ENCODE measurements around the gene NCBP3.

NCBP3 gene

GRCh38 chr17:3817851-3818605, 28.0 kb downstream of the NCBP3 start:
- TF ChIP-seq SP1 (IDR thresholded peaks at IDR 0.05), result no peak
- TF ChIP-seq FOXA1 (IDR thresholded peaks at IDR 0.05), result no peak
- no peak for TF ChIP-seq CTBP1 (IDR thresholded peaks at IDR 0.05; ENCODE audit: borderline replicate concordance)
- TF ChIP-seq BHLHE40 (IDR thresholded peaks at IDR 0.05; ENCODE audit: borderline replicate concordance), result no peak
- TF ChIP-seq ELF4 (IDR thresholded peaks at IDR 0.05), result no peak
- no peak for TF ChIP-seq L3MBTL2 (conservative IDR thresholded peaks at IDR 0.05)
- no peak for TF ChIP-seq FOXM1 (IDR thresholded peaks at IDR 0.05; ENCODE audit: borderline replicate concordance)
- CTCF ChIA-PET, result interaction anchor here (0.9 kb wide), 1 partner anchor 10 kb away, joined by 3 read pairs; no protein-coding TSS in a partner anchor
- no peak for DNase-seq (ENCODE audit: extremely low spot score)
- POLR2A ChIA-PET, result no interaction called here

- TF ChIP-seq L3MBTL2 (conservative IDR thresholded peaks at IDR 0.05), result no peak
- TF ChIP-seq BHLHE40 (IDR thresholded peaks at IDR 0.05; ENCODE audit: borderline replicate concordance), result no peak
- no peak for TF ChIP-seq FOXK2 (IDR thresholded peaks at IDR 0.05)
- TF ChIP-seq NFRKB (IDR thresholded peaks at IDR 0.05), result no peak
- TF ChIP-seq ZNF384 (IDR thresholded peaks at IDR 0.05), result no peak
- TF ChIP-seq CTBP1 (IDR thresholded peaks at IDR 0.05; ENCODE audit: borderline replicate concordance), result no peak
- TF ChIP-seq PKNOX1 (IDR thresholded peaks at IDR 0.05), result no peak
- no peak for TF ChIP-seq ELF4 (IDR thresholded peaks at IDR 0.05)
- TF ChIP-seq SP1 (IDR thresholded peaks at IDR 0.05), result no peak
- no peak for TF ChIP-seq FOXA1 (IDR thresholded peaks at IDR 0.05)
- no peak for TF ChIP-seq SUZ12 (IDR thresholded peaks at IDR 0.05)
- no peak for TF ChIP-seq LEF1 (IDR thresholded peaks at IDR 0.05; ENCODE audit: borderline replicate concordance)
- no peak for TF ChIP-seq TARDBP (IDR thresholded peaks at IDR 0.05)
- no peak for TF ChIP-seq HDGF (IDR thresholded peaks at IDR 0.05; ENCODE audit: borderline replicate concordance)
- POLR2A ChIA-PET, result no interaction called here
- CTCF ChIA-PET, result interaction anchor here (0.6 kb wide), 1 partner anchor 774 kb away, joined by 4 read pairs; no protein-coding TSS in a partner anchor
- DNase-seq (ENCODE audit: extremely low spot score), result no peak
Measured at GRCh38 chr17:3815925-3816324, 30.1 kb downstream of the NCBP3 start.

DNA sequence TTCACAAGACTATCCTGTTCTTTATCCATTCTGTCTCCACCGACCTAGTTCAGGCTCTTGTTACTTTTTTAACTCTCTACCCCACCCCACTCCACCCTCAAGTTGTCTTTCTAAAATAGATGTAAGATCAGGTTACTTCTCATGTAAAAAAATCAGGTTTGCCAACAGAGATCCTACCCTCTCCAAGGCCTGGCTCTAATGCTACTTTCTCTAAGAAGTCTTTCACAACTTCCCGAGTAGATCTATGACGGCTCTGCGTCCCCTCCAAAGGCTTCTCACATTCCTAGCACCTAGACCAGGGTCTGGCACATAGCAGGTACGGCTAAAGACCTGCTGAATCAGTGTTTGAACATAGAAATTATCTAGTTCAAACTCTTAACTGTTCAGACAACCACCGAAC, 30.9 kb downstream of the NCBP3 start:
- ChIA-PET CTCF (no interaction called here), POLR2A (no interaction called here)
- TF ChIP-seq PKNOX1 (IDR thresholded peaks at IDR 0.05), result no peak
- no peak for TF ChIP-seq TARDBP (IDR thresholded peaks at IDR 0.05)
- no peak for TF ChIP-seq FOXA1 (IDR thresholded peaks at IDR 0.05)
- no peak for TF ChIP-seq NFRKB (IDR thresholded peaks at IDR 0.05)
- TF ChIP-seq BHLHE40 (IDR thresholded peaks at IDR 0.05; ENCODE audit: borderline replicate concordance), result no peak
- no peak for TF ChIP-seq SUZ12 (IDR thresholded peaks at IDR 0.05)
- no peak for TF ChIP-seq L3MBTL2 (conservative IDR thresholded peaks at IDR 0.05)
- TF ChIP-seq HDGF (IDR thresholded peaks at IDR 0.05; ENCODE audit: borderline replicate concordance), result no peak
- no peak for TF ChIP-seq ZNF384 (IDR thresholded peaks at IDR 0.05)
- no peak for TF ChIP-seq ELF4 (IDR thresholded peaks at IDR 0.05)
- DNase-seq (ENCODE audit: extremely low spot score), result no peak

DNA sequence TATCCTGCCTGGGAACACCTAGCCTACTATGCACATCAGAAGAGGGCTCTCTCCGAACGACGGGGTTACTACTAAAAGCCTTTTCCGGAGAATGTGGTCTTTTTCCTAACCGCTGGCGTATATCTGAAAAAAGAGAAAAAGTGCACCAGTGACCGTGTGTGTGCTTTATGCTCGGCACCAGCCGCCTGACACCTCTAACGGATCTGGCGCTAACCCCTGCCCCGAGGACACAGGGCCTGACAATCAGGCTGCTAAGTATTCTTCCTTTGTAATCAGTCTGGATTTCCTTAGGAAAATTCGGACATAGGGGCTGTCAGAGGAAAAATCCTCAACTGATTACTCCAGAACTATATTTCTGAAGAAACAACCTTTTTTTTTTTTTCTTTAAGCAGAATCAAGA, 31.7 kb downstream of the NCBP3 start:
- ChIA-PET CTCF (no interaction called here), POLR2A (no interaction called here)
- no peak for DNase-seq (ENCODE audit: extremely low spot score)
- no peak for TF ChIP-seq ELF4 (IDR thresholded peaks at IDR 0.05)
- TF ChIP-seq SUZ12 (IDR thresholded peaks at IDR 0.05), result no peak

GRCh38 chr17:3813171-3813570, 32.9 kb downstream of the NCBP3 start:
- ChIA-PET POLR2A (no interaction called here), CTCF (no interaction called here)
- TF ChIP-seq HDGF (IDR thresholded peaks at IDR 0.05; ENCODE audit: borderline replicate concordance) (no peak), BHLHE40 (IDR thresholded peaks at IDR 0.05; ENCODE audit: borderline replicate concordance) (no peak)
- DNase-seq (ENCODE audit: extremely low spot score), result no peak

DNA sequence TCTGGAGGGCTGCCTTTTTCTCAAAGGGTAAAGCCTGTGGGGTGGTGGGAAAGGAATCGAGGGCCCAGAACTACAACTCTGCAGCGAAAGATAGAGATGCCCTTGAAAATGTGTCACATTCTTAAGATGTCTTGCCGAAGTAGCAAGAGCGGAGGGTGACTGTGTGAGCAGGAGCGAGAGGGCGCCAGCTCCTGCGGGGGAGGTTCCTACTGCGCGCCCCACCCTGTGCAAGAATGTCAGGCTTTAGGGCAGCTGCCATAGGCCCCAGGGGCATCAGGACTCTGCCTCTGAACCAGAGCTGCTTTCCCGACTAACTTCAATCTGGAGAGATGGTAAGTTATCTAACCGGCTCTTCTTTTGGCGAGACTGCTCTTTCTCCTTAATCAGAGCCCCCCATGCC, 33.3 kb downstream of the NCBP3 start:
- DNase-seq (ENCODE audit: extremely low spot score), result no peak
- CTCF ChIA-PET, result interaction anchor here (0.6 kb wide), 1 partner anchor 613 kb away, joined by 3 read pairs; no protein-coding TSS in a partner anchor
- TF ChIP-seq CTBP1 (IDR thresholded peaks at IDR 0.05; ENCODE audit: borderline replicate concordance) (no peak), NFRKB (IDR thresholded peaks at IDR 0.05) (no peak), SUZ12 (IDR thresholded peaks at IDR 0.05) (no peak), PKNOX1 (IDR thresholded peaks at IDR 0.05) (no peak), FOXM1 (IDR thresholded peaks at IDR 0.05; ENCODE audit: borderline replicate concordance) (no peak), SP1 (IDR thresholded peaks at IDR 0.05) (no peak), TARDBP (IDR thresholded peaks at IDR 0.05) (no peak), LEF1 (IDR thresholded peaks at IDR 0.05; ENCODE audit: borderline replicate concordance) (no peak), ELF4 (IDR thresholded peaks at IDR 0.05) (no peak), ARNT (IDR thresholded peaks at IDR 0.05) (no peak), FOXA1 (IDR thresholded peaks at IDR 0.05) (no peak), ZNF384 (IDR thresholded peaks at IDR 0.05) (no peak), BHLHE40 (IDR thresholded peaks at IDR 0.05; ENCODE audit: borderline replicate concordance) (no peak), HDGF (IDR thresholded peaks at IDR 0.05; ENCODE audit: borderline replicate concordance) (no peak), L3MBTL2 (conservative IDR thresholded peaks at IDR 0.05) (no peak), FOXK2 (IDR thresholded peaks at IDR 0.05) (no peak)
- POLR2A ChIA-PET, result no interaction called here
